ENCODE results near the gene CCDC66.

Gene CCDC66

DNA sequence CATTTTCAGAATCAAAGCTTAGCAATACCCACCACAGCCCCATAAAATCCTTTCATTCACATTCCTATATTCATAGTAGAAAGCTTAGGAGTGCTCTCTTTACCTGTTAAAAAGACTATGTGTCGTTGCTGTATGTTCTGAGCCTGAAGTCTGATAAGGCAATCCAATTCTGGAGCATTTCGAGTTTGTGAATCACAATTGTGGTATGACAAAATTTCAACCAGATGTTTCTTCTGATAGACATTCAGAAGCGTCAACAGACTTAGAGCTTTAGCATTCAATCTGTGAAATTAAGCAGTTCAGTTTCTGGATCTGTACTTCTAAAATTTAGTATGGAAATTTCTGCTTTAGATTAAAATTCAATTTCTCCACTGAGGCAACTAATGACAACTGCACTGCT, 67.8 kb downstream of the CCDC66 start:
- no peak for DNase-seq

- no peak for DNase-seq
Measured at GRCh38 chr3:56629047-56629446, 72.1 kb downstream of the CCDC66 start.

- no peak for DNase-seq
Measured at GRCh38 chr3:56629451-56629850, 72.5 kb downstream of the CCDC66 start.

GRCh38 chr3:56630966-56631365, 74.0 kb downstream of the CCDC66 start:
- DNase-seq: no peak

- DNase-seq: no peak
Measured at GRCh38 chr3:56633181-56633580, 76.2 kb downstream of the CCDC66 start.

- no peak for DNase-seq
Measured at GRCh38 chr3:56633602-56634535, 76.9 kb downstream of the CCDC66 start.

DNA sequence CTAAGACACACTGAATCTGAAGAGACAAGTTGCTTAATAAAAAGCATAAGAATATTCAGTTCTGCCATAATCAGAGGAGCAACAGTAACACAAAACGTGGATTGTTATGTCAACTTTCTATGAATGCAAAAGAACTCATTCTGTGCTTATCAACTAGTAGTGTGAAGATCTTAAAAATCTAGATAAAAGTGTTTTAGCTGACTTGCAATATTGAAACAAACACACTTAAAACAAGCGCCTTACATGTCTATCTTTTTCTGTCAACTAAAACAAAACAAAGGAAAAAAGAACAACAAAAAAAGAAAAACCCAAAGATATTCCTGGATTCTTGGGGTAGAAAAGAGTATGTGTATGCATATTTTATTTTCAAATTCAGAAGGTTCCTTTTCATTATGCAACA, 88.4 kb downstream of the CCDC66 start:
- no peak for DNase-seq

- no peak for DNase-seq
Measured at GRCh38 chr3:56654460-56654859, 97.5 kb downstream of the CCDC66 start.

- no peak for DNase-seq
Measured at GRCh38 chr3:56655709-56656108, 98.7 kb downstream of the CCDC66 start.

DNA sequence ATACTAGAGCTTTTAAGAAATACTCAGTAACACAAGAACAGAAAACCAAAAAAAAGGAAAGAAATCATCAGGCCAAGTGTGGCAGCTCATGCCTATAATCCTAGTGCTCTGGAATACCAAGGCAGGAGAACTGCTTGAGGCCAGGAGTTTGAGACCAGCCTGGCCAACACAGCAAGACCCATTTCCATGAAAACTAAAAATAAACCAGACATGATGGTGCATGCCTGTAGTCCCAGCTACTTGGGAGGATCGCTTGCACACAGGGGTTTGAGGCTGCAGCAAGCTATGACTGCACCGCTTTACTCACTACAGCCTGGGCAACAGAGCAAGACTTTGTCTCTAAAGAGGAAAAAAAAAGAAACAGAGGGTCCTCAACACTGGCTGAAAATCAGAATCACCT, 107.8 kb downstream of the CCDC66 start:
- no peak for DNase-seq

GRCh38 chr3:56667973-56668579, 111.1 kb downstream of the CCDC66 start:
- DNase-seq: no peak

All from SHP77 treated with DMSO at 0.1 percent for 48 hours (cell line).